Gastrocnemius medialis (tissue), 4 donors: ENCODE measurements around the gene BSN.

ENCODE experiments used
- POLR2A ChIP-seq, 2 donors: fragments of 450-650 bp; IDR thresholded peaks; one replicate each; pipeline ENCODE4 v1.6.1; 2017; ENCODE audit warnings: antibody characterized with exemption in 2 of 2, mild to moderate bottlenecking in 2 of 2, moderate library complexity in 2 of 2
- TF ChIP-seq, protein P1 (sequence below), 5 experiments: fragments of 450-650 bp in 3 of 5; fragments of 200-600 bp in 2 of 5; sonication (generic) in 2 of 5; IDR thresholded peaks in 4 of 5; conservative IDR thresholded peaks in 1 of 5; 1 replicate in 4 of 5; 2 replicates in 1 of 5; pipeline ENCODE4 v1.5.1; 2016 to 2019; ENCODE audit warnings: antibody characterized with exemption in 5 of 5, mild to moderate bottlenecking in 3 of 5, moderate library complexity in 3 of 5

DNA sequence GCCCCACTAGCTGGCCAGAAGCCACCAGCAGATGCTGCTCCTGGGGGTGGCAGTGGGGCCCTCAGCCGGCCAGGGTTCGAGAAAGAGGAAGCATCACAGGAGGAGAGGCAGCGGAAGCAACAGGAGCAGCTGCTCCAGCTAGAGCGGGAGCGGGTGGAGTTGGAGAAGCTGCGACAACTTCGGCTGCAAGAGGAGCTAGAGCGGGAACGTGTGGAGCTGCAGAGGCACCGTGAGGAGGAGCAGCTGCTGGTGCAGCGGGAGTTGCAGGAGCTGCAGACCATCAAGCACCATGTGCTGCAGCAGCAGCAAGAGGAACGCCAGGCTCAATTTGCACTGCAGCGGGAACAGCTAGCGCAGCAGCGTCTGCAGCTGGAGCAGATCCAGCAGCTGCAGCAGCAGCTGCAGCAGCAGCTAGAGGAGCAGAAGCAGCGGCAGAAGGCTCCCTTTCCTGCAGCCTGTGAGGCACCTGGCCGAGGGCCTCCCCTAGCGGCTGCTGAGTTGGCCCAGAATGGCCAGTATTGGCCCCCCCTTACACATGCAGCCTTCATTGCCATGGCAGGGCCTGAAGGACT is 102.3 kb downstream of the BSN start:
- TF ChIP-seq, protein P1, sequence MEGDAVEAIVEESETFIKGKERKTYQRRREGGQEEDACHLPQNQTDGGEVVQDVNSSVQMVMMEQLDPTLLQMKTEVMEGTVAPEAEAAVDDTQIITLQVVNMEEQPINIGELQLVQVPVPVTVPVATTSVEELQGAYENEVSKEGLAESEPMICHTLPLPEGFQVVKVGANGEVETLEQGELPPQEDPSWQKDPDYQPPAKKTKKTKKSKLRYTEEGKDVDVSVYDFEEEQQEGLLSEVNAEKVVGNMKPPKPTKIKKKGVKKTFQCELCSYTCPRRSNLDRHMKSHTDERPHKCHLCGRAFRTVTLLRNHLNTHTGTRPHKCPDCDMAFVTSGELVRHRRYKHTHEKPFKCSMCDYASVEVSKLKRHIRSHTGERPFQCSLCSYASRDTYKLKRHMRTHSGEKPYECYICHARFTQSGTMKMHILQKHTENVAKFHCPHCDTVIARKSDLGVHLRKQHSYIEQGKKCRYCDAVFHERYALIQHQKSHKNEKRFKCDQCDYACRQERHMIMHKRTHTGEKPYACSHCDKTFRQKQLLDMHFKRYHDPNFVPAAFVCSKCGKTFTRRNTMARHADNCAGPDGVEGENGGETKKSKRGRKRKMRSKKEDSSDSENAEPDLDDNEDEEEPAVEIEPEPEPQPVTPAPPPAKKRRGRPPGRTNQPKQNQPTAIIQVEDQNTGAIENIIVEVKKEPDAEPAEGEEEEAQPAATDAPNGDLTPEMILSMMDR (IDR thresholded peaks at IDR 0.05 in 4 of 5, conservative IDR thresholded peaks at IDR 0.05 in 1 of 5) = no peak
- no peak for TF ChIP-seq POLR2A (IDR thresholded peaks at IDR 0.05)
